HepG2 (cell line): ENCODE data around the gene SNUPN. TPM values are rescaled to one million over a fixed set of nuclear protein-coding genes. Genes with fewer than 3 reads are reported as not detected.
A peak's percentile ranks its signal among the peaks of the same experiment; 100 is the strongest.

Experiments
- BHLHE40 ChIP-seq: IDR thresholded peaks from 2 replicates; pipeline ENCODE4 v1.6.1; 2011; ENCODE audit warnings: low read length, improper control_type of control experiment
- EED ChIP-seq: sonication (generic); formaldehyde crosslinking; IDR thresholded peaks from 2 replicates; pipeline ENCODE4 v1.5.0; 2020; ENCODE audit warnings: mild to moderate bottlenecking, missing genetic modification reagents
- IKZF4 ChIP-seq: sonication (generic); formaldehyde crosslinking; IDR thresholded peaks from 2 replicates; pipeline ENCODE4 v1.5.1; 2020; ENCODE audit warnings: borderline replicate concordance, mild to moderate bottlenecking, low read depth, missing genetic modification reagents; ENCODE audit errors: not compliant biosample characterization
- KAT7 ChIP-seq: IDR thresholded peaks from 2 replicates; pipeline ENCODE4 v1.6.1; 2018; ENCODE audit warnings: borderline replicate concordance, missing compliant biosample characterization
- SALL1 ChIP-seq: sonication (generic); formaldehyde crosslinking; IDR thresholded peaks from 2 replicates; pipeline ENCODE4 v1.8.0; 2022; ENCODE audit warnings: mild to moderate bottlenecking, missing genetic modification reagents
- SMAD9 ChIP-seq: sonication (generic); formaldehyde crosslinking; IDR thresholded peaks from 2 replicates; pipeline ENCODE4 v1.5.1; 2020; ENCODE audit warnings: mild to moderate bottlenecking, missing genetic modification reagents
- SRF ChIP-seq: IDR thresholded peaks from 2 replicates; pipeline ENCODE4 v1.6.1; 2011; ENCODE audit warnings: mild to moderate bottlenecking, low read depth, low read length, moderate library complexity
- ZBTB20 ChIP-seq: sonication (generic); formaldehyde crosslinking; IDR thresholded peaks from 2 replicates; pipeline ENCODE4 v1.8.1; 2023; ENCODE audit warnings: missing genetic modification reagents, low read depth, mild to moderate bottlenecking, borderline replicate concordance
- ZFP41 ChIP-seq: sonication (generic); formaldehyde crosslinking; IDR thresholded peaks from 2 replicates; pipeline ENCODE4 v1.4.0; 2020; ENCODE audit warnings: mild to moderate bottlenecking, missing genetic modification reagents, borderline replicate concordance
- ZNF761 ChIP-seq: sonication (generic); formaldehyde crosslinking; conservative IDR thresholded peaks from 2 replicates; pipeline ENCODE4 v1.4.0; 2020; ENCODE audit warnings: mild to moderate bottlenecking, missing genetic modification reagents
- polyA plus RNA-seq, 8 experiments: library from polyadenylated mRNA; depleted of rRNA in 3 of 8; stranded (reverse) in 7 of 8; unstranded in 1 of 8; fragments of >200 nt; fragmentation: Illumina TruSeq in 4 of 8; extraction: Trizol in 4 of 8; gene quantifications; 2 replicates each; pipeline versions ENCODE4 v1.2.1 to v1.2.3, GENCODE V29; 2011 to 2016; ENCODE audit warnings: low read depth in 4 of 8, missing spikeins in 1 of 8, mixed read lengths in 1 of 8; ENCODE audit not compliant: insufficient read depth in 1 of 8
- total RNA-seq, 5 experiments: library from RNA; depleted of rRNA; stranded (reverse); fragments of >200 nt; fragmentation: Illumina TruSeq; extraction: Trizol; gene quantifications; 2 replicates each; pipeline ENCODE4 v1.2.3, GENCODE V29; 2016; ENCODE audit warnings: low read depth in 1 of 5
- TF ChIP-seq, protein P1 (sequence below): sonication (generic); formaldehyde crosslinking; IDR thresholded peaks from 2 replicates; pipeline ENCODE4 v1.5.0; 2020; ENCODE audit warnings: mild to moderate bottlenecking, missing genetic modification reagents
- TF ChIP-seq, protein P2 (sequence below): IDR thresholded peaks from 2 replicates; pipeline ENCODE4 v1.6.1; 2016; ENCODE audit warnings: missing biosample characterization, missing genetic modification reagents, low read depth
- TF ChIP-seq, protein P3 (sequence below): sonication (generic); formaldehyde crosslinking; IDR thresholded peaks from 2 replicates; pipeline ENCODE4 v1.5.1; 2020; ENCODE audit warnings: missing genetic modification reagents, mild to moderate bottlenecking, borderline replicate concordance
- TF ChIP-seq, protein P4 (sequence below): IDR thresholded peaks from 2 replicates; pipeline ENCODE4 v1.4.0; 2020; ENCODE audit warnings: mild to moderate bottlenecking, missing genetic modification reagents
- TF ChIP-seq, protein P5 (sequence below): sonication (generic); formaldehyde crosslinking; IDR thresholded peaks from 2 replicates; pipeline ENCODE4 v1.8.1; 2023; ENCODE audit warnings: mild to moderate bottlenecking, inconsistent platforms, moderate library complexity, missing genetic modification reagents, borderline replicate concordance

SNUPN gene
- total and polyA plus RNA-seq, 2 of the 13 experiments (the other 11 are each of a cell fraction or from before 2014, with no cell fraction given): 9.0 to 16.4 TPM

DNA sequence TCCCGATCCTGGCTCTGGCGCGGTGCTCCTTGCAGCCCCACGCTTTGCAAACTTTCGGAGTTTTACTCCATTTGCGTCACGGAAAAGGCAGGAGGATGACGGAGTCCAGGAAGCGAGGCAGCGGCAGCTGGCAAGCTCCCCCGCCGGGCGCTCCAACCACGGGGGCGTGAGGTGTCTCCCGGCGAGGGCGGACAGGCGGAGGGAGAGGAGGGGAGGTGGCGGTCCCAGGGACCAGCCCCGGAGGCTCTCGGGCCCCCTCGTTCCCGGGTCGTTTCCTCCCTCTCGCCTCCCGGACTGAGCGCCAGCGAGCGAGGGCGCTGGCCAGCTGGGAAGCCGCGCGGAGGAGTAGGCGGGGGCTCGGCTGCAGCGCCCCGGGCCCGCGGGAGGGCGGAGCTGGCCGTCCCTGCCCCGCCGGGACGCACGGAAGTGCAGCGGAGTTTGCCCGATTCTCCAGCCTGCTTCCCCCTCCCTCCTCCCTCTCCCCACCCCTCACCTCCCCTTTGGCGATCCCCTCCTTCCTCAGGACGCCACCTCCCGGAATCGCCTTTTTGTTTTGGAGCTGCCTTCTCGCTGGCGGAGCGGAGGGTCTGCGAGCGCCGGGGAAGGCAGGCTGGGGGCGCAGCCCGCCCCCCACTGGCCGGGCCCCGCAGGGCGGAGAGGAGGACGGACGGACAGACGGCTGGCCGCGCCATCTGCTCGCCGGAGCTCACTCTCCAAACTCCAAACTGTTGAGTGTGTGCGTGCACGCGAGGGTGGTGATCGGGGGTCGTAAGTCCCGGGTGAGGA, 22.0 kb upstream of the SNUPN start, which contains the start of gene SNX33 (continued):
- TF ChIP-seq, protein P1, sequence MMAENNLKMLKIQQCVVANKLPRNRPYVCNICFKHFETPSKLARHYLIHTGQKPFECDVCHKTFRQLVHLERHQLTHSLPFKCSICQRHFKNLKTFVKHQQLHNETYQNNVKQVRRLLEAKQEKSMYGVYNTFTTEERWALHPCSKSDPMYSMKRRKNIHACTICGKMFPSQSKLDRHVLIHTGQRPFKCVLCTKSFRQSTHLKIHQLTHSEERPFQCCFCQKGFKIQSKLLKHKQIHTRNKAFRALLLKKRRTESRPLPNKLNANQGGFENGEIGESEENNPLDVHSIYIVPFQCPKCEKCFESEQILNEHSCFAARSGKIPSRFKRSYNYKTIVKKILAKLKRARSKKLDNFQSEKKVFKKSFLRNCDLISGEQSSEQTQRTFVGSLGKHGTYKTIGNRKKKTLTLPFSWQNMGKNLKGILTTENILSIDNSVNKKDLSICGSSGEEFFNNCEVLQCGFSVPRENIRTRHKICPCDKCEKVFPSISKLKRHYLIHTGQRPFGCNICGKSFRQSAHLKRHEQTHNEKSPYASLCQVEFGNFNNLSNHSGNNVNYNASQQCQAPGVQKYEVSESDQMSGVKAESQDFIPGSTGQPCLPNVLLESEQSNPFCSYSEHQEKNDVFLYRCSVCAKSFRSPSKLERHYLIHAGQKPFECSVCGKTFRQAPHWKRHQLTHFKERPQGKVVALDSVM (CRISPR knock-in tag): no peak
- TF ChIP-seq BHLHE40 (peak; percentile 11; the same call in 1 of the 2 replicates), ZNF761 (CRISPR knock-in tag) (no peak), ZFP41 (CRISPR knock-in tag) (no peak), EED (CRISPR knock-in tag) (no peak), KAT7 (peak; percentile 57; the same call in 1 of the 2 replicates), SRF (no peak), ZBTB20 (CRISPR knock-in tag) (no peak; the same call in 1 of the 2 replicates), SMAD9 (CRISPR knock-in tag) (0 out of 2 replicates have a peak, but pooled peaks have one; percentile 1), IKZF4 (CRISPR knock-in tag) (no peak), SALL1 (CRISPR knock-in tag) (no peak; the same call in none of the 2 replicates)
- TF ChIP-seq, protein P2, sequence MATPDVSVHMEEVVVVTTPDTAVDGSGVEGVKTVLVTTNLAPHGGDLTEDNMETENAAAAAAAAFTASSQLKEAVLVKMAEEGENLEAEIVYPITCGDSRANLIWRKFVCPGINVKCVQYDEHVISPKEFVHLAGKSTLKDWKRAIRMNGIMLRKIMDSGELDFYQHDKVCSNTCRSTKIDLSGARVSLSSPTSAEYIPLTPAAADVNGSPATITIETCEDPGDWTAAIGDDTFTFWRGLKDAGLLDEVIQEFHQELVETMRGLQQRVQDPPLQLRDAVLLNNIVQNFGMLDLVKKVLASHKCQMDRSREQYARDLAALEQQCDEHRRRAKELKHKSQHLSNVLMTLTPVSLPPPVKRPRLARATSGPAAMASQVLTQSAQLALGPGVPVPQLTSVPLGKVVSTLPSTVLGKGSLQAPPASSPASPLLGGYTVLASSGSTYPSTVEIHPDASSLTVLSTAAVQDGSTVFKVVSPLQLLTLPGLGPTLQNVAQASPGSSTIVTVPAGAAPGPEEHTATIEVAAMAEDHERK: no peak
- TF ChIP-seq, protein P3, sequence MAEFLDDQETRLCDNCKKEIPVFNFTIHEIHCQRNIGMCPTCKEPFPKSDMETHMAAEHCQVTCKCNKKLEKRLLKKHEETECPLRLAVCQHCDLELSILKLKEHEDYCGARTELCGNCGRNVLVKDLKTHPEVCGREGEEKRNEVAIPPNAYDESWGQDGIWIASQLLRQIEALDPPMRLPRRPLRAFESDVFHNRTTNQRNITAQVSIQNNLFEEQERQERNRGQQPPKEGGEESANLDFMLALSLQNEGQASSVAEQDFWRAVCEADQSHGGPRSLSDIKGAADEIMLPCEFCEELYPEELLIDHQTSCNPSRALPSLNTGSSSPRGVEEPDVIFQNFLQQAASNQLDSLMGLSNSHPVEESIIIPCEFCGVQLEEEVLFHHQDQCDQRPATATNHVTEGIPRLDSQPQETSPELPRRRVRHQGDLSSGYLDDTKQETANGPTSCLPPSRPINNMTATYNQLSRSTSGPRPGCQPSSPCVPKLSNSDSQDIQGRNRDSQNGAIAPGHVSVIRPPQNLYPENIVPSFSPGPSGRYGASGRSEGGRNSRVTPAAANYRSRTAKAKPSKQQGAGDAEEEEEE (CRISPR knock-in tag): no peak
- TF ChIP-seq, protein P4, sequence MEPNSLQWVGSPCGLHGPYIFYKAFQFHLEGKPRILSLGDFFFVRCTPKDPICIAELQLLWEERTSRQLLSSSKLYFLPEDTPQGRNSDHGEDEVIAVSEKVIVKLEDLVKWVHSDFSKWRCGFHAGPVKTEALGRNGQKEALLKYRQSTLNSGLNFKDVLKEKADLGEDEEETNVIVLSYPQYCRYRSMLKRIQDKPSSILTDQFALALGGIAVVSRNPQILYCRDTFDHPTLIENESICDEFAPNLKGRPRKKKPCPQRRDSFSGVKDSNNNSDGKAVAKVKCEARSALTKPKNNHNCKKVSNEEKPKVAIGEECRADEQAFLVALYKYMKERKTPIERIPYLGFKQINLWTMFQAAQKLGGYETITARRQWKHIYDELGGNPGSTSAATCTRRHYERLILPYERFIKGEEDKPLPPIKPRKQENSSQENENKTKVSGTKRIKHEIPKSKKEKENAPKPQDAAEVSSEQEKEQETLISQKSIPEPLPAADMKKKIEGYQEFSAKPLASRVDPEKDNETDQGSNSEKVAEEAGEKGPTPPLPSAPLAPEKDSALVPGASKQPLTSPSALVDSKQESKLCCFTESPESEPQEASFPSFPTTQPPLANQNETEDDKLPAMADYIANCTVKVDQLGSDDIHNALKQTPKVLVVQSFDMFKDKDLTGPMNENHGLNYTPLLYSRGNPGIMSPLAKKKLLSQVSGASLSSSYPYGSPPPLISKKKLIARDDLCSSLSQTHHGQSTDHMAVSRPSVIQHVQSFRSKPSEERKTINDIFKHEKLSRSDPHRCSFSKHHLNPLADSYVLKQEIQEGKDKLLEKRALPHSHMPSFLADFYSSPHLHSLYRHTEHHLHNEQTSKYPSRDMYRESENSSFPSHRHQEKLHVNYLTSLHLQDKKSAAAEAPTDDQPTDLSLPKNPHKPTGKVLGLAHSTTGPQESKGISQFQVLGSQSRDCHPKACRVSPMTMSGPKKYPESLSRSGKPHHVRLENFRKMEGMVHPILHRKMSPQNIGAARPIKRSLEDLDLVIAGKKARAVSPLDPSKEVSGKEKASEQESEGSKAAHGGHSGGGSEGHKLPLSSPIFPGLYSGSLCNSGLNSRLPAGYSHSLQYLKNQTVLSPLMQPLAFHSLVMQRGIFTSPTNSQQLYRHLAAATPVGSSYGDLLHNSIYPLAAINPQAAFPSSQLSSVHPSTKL: peak; percentile 4; the same call in 1 of the 2 replicates
- TF ChIP-seq, protein P5, sequence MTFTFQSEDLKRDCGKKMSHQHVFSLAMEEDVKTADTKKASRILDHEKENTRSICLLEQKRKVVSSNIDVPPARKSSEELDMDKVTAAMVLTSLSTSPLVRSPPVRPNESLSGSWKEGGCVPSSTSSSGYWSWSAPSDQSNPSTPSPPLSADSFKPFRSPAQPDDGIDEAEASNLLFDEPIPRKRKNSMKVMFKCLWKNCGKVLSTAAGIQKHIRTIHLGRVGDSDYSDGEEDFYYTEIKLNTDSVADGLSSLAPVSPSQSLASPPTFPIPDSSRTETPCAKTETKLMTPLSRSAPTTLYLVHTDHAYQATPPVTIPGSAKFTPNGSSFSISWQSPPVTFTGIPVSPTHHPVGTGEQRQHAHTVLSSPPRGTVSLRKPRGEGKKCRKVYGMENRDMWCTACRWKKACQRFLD: no peak
